HG03378 (cell line): Measurements from ENCODE around the gene SUGCT.
"Not testable (repeated sequence)": the region's sequence is repeated elsewhere in the genome, so short reads cannot be mapped to it uniquely, and the experiment has no call there.

ENCODE experiments used
- ATAC-seq: cut with Tn5 transposase; IDR thresholded peaks from one replicate; pipeline ENCODE4 v1.9.1; 2021; ENCODE audit warnings: mild to moderate bottlenecking, moderate library complexity; ENCODE audit not compliant: unreplicated experiment

Gene SUGCT

DNA sequence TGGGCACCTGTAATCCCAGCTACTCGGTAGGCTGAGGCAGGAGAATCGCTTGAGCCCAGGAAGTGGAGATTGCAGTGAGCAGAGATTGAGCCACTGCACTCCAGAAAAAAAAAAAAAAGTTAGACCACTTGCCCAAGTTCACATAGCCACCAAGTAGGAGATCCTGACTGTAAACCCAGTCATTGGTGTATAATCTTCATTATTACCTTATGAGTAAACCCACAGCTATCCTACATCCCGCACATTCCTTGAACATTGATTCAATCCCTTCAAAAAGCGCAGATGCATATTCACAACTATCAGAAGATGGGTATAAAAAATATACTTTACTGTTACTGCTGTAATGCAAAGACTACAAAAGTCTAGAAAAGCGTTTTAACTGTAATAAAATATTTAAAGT lies 512.9 kb downstream of the SUGCT start:
- no peak for ATAC-seq

DNA sequence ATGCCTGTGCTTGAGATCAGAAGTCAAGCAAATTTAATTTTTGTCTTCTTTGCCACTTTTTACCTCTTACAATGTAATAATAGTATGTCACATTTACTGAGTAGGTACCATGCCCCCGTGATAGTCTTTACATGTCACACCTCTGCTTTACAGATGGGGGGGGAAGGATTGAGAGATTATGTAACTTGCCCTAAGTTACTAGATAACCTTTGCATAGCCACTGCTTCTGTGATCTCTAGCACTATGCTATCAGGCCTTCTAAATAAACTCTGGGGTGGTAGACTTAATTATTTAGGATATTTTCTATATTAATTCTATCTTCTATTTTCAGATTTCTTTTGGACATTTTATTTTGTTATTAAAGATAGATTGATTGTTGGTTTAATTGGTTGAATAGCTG lies 514.4 kb downstream of the SUGCT start:
- ATAC-seq, result no peak

DNA sequence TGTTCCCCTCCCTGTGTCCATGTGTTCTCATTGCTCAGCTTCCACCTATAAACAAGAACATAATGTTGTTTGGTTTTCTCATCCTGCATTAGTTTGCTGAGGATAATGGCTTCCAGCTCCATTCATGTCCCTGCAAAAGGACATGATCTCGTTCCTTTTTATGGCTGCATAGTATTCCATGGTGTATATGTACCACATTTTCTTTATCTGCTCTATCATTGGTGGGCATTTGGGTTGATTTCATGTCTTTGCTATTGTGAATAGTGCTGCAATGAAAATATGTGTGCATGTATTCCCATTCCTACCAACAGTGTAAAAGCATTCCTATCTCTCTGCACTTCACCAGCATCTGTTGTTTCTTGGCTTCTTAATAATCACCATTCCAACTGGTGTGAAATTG lies 516.1 kb downstream of the SUGCT start:
- ATAC-seq, result not testable (repeated sequence)

DNA sequence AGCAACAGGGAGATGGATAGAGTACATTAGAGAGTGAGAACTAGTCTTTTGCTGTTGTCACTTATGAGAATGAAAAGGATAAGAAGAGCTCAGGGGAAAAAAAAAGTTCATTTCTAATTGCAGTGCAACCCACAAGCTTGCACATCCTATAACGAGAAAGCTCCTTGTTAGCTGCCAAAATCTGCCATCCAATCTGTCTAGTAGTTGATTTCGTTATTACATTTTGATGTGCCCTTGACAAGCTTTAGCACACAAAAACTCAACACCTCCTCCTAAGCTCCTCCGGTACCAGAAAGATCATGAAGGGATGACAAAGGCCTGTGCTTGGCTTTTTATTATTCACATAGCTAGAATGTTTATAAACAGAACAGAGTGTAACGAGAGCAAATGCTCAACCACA lies 519.4 kb downstream of the SUGCT start:
- ATAC-seq, result no peak

DNA sequence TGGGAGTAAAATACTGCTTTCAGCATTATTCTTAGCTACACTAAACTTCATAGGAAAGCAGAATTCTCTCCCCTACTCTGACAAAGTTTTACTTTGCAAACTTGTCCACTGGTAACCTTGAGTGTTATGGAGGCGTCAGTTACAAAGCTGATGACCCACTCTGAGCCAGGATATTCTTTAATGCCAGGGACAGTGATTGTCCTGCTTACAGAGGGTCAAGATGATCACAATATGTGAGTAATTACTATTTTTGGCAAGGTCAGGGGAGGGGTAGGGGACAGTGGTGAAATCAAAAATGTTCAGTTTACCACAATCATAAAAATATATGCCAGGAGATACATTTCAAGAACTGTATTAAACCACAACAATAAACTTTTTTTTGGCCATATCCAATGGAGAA lies 520.6 kb downstream of the SUGCT start:
- no peak for ATAC-seq

DNA sequence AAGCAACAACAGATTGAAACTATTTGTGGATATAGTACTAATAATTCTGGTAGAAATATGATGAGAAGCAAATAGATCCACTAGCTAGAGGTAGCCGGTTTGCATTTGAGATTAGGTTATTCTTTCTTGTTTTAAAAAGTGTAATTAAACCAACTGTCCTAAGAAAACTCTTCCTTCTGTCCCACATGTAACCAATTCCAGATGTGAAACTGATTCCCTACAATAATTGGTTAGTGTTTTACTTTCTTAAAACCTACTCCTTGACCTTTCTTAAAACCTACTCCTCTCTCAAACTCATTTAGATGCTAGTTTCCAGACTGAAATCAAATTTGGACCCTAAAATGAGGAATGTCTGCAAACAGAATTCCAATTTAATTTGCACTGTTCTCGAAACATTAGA lies 521.5 kb downstream of the SUGCT start:
- no peak for ATAC-seq

DNA sequence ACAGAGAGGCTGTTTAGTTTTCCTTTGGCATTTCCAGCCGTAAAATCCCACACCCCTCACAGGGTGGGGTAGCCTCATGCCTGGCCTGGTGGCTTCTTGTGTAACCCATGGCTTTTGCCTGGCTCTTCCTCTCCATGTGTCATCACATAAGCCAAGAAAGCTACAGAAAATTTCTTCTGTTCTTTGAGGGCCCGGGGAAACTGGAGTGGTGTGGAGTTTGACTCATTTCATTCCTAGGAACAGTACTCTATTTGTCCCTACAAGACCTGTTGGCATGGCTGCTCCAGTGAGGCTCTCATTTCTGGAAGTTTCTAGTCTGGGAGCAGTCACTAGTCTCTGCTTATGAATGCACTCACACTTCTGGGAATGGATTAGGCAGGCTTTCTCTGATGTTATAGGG lies 523.9 kb downstream of the SUGCT start:
- no peak for ATAC-seq

DNA sequence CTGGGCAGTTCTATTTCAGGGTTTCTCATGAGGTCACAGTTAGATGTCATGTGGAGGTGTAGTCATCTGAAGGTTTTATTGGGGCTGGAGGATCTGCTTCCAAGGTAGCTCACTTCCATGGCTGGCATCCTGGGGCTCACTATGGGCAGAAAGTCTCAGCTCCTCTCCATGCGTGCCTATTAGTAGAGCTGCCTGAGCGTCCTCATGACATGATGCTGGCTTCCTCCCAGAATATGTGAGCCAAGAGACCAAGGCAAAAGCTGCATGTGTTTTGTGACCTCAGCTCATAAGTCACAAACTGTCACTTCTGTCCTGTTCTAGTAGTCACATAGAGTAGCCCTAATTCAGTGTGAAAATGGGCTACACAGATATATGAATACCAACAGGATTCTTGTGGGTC lies 524.4 kb downstream of the SUGCT start:
- no peak for ATAC-seq

DNA sequence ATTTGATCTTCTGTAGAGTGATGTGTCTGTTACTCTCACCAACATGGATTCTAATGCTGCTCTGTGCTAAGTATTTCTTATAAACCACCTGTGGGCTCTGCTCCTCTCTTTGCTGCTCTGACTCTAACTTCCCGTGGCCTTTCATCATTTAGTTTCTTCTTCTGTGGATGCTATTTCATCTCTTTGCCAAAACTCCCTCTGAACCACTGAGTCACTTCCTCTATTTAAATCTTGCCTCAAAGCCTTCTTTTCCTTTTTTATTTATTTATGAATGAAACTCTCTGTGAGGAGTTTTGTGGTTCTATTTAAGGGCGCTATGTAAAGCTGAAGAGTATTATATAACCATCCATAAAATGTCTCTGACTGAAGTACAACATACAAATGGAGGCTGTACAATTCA lies 538.5 kb downstream of the SUGCT start:
- ATAC-seq, result no peak

DNA sequence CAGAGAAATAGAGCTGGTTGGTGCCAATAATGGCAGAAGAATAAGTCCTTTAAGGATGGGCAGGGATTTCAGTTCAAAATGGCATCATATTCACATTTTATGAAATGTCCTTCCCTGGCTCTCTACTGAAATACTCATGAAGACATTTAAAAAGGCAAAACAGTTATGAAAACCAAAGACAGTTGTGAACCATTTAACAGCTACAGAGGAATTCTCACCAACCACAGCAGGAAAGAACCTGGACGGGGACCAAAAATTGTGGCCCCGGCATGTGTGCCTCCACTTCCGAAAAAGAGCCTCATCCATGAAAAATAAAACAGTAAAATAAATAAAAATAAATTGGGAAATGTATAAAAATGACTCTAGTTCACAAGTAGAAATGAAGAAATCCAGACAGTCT lies 539.5 kb downstream of the SUGCT start:
- no peak for ATAC-seq

DNA sequence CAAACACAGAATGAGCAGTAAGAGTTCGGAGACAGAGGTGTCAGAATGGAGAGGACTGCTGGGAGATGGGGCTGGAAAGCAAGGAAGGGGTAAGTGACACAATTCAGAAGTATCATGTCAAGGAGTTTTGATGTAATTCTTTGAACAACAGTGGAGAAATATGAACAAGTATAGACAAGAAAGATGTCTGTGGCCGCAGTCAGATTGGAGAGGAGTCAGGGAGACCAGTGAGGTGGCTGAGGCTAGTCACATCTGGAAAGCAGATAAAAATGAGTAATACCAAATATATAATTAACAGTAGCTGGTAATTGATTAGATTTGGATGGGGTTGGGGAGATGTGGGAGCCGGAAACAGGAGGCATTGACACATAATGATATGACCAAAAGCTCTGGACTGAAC lies 540.9 kb downstream of the SUGCT start:
- no peak for ATAC-seq

DNA sequence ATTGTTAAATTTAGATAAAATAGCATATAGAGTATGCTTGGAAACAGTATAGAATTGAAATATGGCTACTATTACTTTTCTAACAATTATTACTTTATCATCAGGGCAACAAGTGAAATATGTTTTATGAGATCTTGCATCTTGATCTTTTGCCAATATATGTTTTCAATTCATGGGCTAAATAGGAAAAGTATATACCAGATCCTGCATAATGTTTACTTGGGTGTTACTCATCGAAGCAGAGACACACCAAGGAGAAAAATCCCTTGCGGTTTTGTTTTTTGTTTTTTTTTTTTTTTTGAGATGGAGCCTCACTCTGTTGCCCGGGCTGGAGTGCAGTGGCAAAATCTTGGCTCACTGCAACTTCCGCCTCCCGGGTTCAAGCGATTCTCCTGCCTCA lies 541.4 kb downstream of the SUGCT start:
- no peak for ATAC-seq

DNA sequence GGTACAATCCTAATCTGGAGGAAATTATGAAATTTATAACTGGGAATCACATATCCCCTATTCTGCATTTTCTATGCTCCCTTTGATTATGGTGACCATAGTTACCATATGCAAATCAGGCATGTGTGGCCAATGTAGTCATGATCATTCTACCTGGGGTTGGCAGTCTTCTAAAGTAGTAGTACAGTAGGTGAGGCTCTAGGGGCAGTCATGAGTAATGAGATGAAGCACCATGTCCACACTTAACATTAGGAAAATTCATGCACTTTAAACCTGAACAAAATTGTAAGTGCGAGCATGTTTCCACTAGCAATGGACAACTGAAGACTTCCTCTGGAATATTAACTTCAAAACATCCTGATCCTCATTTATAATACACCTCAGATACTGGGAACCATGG lies 545.9 kb downstream of the SUGCT start:
- peak; percentile 95 for ATAC-seq

DNA sequence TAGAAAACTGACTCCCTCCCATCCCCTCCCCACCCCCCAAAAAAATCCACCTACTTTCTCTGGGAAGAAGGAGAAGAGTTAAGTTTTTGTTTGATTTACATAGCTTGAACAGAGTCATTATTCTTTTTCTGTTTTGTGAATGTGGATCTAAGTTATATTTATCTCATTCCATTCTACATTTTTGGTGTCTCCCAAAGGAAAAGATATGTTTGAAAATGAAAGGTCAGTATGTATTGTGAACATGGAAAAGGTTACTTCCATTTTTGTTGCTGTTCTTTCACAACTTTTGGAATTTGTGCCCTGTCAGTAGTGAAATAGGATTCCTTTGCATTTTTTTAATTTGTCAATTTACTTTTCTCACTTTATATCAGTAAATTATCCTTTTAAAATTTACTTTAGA lies 547.9 kb downstream of the SUGCT start:
- no peak for ATAC-seq

DNA sequence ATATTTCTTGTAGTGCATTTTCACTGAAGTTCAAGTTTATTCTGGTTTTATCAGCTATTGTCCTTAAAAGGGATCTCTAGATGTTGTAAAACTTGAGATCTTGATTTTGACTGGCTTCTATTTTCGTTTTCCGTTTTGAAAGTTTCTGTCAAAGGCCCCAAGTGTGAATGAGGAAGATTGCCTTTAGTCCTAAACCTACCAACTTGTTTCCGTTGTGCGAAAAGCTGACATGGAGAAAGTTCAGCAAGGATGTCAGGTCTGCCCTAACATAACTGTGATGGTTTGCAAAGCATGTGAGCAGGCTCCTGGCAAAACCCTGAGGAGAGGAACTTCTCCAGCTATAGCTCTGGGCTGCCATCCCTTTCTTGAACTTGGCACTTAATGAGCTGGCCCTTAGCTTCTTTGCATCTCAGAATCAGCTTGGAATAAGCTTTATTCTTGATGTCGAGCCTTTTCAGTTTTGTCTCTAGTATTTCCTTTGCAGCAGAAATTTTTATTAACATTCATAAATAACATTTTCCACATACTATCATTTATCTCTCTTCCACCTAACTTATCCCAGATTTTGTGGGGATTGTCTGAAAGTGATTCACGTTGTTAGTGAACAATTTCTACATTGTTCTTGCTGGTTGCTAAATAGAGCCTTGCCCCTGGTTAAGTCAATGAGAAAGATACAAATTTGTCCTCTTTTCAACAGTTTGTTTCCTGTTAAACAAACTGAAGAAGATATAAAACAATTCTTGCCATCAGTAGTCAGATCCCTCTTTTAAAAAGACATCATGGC lies 559.4 kb downstream of the SUGCT start:
- ATAC-seq, result no peak

DNA sequence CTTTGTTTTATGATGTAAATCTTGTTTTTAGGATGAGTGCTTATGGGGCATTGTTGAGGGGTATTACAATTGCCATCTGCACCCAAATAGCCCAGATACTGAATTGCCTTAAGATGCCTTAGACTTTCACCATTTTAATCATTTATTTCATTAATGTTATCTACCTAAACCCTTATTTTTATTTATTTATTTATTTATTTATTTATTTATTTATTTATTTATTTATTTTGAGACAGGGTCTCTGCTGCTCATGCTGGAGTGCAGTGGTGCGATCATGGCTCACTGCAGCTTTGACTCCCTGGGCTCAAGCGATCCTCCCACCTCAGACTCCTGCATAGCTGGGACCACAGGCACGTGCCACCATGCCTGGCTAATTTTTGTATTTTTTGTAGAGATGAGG lies 560.2 kb downstream of the SUGCT start:
- no peak for ATAC-seq

DNA sequence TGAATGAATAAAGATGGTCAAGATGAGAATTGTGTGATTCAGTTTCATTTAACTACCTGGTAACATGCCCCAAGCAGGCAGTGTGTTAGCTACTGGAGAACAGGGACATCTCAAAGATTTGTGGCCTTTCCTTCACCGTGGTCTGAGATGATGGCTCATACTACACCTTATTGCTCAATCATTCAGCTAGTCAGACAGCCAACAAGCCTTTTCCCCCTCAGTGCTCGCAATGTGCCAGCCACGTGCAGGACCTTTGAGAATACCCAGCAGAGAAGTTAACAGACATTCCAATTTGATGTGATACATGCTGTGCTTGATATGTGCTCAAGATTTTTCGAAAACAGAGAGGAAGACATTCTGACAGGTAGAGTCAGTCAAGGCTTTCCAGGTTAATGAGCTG lies 562.8 kb downstream of the SUGCT start:
- ATAC-seq, result no peak

DNA sequence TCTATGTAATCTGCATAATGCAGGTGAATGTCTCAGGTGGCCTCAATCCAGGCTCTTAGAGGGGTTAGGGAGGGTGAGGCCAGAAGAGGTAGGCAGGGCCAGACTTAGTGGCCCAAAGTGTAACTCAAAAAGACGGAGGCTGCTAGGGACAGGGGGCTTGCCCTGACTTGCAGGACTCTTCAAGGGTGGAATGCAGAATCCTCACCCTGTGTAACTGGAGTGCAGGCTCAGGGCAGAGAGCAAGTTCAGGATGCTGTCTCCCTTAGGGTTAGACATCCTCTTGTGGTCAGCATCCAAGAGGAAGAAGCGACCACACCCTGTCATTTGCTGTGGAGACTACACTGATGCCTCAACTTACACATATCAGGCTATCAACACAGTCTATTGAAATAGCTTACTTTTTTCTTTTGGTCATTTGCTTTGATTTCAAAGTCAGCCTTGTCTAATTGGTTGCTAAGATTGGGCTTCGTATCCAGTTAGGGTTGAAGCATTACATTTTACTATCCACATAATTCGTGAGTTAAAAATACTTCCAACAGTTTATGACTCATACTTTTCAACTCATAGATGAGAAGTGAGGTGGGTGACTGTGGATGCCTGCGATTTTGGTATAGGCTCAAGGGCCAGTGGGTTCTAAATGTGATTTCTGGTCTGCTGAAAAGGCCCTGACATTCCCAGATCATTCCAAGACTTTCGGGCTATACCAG lies 563.6 kb downstream of the SUGCT start:
- ATAC-seq, result no peak

DNA sequence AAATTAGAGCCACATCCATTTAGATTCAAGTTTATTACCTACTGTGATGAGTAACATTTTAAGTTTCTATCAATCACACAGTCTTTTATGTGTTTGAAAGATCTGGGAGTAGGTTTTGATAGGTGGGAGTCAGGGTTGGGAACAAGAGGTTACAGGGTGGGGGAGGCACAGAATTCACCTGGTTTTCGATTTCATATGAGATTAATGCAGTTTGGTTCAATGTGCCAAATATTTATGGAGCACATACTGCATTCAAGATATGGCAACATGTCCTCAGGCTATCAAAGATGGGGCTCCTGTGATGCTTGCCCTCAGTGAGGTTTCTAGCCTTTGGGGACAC lies 564.1 kb downstream of the SUGCT start:
- ATAC-seq, result no peak

DNA sequence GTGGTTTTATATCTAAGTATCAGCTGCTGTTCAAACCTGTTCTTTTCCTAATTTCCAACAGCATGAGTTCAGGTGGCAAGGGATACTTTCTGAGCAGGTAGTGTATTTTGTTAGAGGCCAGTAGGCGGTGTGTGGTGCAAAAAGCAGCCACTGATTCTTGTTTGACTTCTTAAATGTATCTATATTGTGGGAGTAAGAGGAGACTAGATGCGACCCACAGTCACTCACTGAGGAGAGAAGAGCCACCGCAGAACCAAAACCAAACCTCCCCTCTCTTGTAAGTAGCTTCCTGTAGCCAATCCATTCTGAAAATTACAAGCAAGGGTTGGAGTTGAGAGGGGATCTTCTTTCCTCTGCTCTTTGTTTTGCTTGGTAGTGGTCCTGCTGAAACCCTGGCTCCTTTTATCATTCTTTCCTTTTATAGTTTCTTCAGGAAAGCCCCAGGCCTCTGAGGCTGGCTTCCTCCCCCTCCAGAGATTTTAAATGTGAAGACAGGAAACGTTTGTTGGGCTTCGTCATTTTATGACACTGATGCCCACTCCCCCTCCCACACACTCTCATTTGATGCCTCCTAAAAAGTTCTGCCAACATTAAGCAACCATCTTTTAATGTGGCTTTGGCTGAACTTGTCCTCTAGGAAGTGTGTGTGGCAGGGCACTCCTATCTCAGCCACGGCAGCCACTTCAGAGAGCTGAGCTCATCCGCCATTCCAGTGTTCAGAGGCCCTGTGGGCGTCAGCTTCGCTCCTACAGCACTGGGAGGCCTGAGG lies 566.0 kb downstream of the SUGCT start:
- no peak for ATAC-seq

DNA sequence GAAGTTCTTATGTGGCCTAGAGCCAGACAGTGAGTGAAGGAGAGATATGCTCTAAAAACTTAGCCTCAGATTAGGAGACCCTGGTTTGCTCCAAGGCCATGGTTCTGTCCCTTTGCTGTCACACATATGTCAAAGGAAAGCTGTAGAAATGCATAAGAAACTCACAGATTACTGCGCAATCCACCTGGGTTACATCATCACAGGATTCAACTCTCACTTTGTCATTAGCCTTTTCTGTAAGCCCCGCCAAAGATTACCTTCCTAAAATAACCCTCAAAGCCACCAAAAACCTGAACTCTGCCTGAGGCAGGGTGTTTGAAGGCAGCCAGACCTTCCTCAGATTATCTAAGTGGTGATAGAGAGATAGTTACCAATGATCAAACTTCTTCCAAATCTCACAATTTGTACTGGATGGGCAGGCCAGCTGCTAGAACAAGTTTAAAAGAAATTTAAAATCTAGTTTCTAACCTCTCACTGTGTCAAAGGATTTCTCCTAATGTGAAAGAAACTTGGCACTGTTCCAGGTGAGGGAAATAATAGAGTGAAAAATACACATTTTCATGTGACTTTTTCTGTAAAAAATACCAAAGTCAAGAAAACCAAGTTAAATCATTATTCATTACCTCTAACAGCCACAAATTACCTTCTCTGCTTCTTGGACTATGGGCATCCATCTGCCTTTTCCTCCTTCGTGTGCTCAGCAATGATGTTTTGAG lies 567.2 kb downstream of the SUGCT start:
- ATAC-seq, result no peak
